A549 treated with DMSO at 1 μM for 4 hours (cell line): ENCODE measurements around the gene MT1A. TPM values are rescaled to one million over a fixed set of nuclear protein-coding genes. Genes with fewer than 3 reads are reported as not detected.

ENCODE experiments used
- total RNA-seq: library from RNA; stranded (reverse); fragments of 200-300 nt; extraction: Qiagen RNA extraction; gene quantifications from 5 replicates; pipeline ENCODE4 v1.2.3, GENCODE V29; 2022; ENCODE audit warnings: low read depth

Gene MT1A
- total RNA-seq, result 15.4 to 17.7 TPM (median 15.7 TPM) in 5 replicates

DNA sequence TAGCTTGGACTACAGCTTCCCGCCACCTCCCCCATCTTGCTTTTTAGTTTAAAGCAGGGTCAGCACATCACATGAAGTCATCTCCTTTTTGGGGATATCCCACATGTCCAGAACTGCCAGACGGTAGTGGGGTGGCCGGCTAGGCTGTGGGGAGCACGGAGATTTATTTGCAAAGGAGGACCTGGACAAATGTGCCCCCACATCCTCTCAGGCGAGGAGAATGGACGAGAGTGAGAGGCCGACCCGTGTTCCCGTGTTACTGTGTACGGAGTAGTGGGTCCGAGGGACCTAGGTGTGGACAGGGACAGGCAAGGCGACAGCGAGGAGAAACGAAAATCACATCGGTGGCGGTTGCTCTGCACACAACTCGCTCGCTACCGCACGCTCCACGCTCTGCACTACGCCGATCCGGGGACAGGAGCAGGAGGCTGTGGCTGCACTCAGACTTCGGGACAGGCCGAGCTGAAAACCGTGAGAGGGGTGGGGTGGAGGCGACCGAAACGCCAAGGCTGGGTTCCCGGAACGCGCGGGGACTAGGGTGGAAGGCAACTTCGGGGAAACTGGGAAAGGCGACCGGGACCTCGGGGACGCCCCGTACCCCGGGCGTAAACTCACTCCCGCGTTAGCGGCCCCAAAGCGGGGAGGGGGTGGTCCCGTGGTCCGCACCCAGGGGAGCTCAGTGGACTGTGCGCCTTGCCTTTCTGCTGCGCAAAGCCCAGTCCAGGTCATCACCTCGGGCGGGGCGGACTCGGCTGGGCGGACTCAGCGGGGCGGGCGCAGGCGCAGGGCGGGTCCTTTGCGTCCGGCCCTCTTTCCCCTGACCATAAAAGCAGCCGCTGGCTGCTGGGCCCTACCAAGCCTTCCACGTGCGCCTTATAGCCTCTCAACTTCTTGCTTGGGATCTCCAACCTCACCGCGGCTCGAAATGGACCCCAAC lies at the start of gene MT1A:
MT1A (plus strand) TSS at position 853 of the 937 bp plus-strand sequence; CDS start at position 926, 73 bp downstream.

DNA sequence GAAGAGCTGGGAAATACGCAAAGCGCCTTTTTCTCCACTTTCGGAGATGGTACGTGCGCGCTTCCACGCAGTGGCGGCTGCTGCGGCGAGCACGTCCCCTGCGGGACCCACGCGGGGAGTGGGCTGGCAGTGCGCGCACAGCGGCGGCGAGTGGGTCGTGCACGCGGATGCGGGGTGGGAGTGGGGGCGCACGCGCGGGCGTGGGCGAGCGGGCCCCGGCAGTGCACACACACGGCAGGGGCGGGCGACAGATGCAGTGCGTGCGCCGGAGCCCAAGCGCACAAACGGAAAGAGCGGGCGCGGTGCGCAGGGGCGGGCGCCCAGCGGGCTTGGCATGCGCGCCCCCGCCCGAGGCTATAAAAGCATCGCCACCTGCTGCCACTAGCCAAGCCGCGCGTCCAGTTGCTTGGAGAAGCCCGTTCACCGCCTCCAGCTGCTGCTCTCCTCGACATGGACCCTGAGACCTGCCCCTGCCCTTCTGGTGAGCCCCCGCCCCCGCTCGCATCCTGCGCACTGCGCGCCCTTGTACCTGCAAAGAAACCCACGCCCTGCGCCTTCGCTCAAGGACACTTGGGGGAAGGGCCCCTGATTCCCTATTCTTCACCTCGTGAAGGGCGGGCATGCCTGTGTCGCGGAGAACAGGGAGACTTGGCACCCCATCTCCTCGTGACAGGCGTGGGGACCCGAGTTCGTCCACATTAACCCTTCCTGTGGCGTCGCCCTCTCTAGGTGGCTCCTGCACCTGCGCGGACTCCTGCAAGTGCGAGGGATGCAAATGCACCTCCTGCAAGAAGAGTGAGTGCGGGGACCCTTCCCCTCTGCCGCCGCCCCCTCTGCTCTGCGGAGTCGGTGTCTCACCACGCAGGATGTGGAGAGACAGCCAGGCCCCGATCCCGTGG lies 49.1 kb upstream of the MT1A start, which contains the start of gene MT3:
MT3 (plus strand) TSS at position 388 of the 899 bp plus-strand sequence; CDS start at position 451, 63 bp downstream.

DNA sequence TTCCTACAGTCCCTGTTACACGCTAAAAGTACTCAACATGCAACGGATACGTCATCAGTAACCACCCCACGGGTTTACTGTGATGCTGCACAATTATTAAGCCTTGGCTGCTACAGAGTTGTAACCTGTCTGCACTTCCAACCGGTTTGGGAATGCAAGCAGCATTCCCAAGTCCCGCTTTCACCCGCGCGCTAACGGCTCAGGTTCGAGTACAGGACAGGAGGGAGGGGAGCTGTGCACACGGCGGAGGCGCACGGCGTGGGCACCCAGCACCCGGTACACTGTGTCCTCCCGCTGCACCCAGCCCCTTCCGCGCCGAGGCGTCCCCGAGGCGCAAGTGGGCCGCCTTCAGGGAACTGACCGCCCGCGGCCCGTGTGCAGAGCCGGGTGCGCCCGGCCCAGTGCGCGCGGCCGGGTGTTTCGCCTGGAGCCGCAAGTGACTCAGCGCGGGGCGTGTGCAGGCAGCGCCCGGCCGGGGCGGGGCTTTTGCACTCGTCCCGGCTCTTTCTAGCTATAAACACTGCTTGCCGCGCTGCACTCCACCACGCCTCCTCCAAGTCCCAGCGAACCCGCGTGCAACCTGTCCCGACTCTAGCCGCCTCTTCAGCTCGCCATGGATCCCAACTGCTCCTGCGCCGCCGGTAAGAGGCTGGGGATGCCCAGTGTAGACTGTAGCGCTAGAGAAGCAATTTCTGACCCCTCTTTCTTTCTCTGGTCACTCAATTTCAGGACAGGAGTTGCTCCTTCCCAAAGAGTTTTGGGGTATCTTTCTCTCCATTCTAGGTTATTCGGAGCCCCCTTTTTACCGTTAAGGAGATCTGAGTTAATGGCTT lies 30.2 kb upstream of the MT1A start, which contains the start of gene MT2A:
MT2A (plus strand) TSS at position 542 of the 833 bp plus-strand sequence; CDS start at position 614, 72 bp downstream.

DNA sequence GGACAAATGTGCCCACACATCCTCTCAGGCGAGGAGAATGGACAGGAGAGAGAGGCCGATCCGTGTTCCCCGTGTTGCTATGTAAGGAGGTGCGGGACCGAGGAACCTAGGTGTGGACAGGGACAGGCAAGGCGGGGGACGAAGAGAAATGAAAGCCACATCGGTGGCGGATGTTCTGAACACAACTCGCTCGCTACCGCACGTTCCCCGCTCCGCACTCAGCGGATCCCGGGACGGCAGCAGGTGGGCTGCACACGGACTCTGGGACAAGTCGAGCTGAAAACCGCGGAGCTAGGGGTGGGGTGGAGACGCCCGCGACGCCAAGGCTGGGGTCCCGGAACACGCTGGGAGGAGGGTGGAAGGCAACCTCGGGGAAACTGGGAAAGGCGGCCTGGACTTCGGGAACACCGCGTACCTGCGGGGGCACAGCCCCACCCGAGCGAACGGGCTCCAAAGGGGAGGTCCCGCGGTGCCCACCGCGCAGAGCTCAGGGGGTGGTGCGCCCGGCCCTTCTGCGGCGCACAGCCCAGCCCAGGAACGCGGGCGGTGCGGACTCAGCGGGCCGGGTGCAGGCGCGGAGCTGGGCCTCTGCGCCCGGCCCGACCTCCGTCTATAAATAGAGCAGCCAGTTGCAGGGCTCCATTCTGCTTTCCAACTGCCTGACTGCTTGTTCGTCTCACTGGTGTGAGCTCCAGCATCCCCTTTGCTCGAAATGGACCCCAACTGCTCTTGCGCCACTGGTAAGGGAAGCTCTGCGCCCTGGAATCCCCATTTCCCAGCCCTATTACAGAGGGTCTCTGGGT lies 13.1 kb upstream of the MT1A start, which contains the start of gene MT1E:
MT1E (plus strand) TSS at position 642 of the 803 bp plus-strand sequence; CDS start at position 713, 71 bp downstream.

DNA sequence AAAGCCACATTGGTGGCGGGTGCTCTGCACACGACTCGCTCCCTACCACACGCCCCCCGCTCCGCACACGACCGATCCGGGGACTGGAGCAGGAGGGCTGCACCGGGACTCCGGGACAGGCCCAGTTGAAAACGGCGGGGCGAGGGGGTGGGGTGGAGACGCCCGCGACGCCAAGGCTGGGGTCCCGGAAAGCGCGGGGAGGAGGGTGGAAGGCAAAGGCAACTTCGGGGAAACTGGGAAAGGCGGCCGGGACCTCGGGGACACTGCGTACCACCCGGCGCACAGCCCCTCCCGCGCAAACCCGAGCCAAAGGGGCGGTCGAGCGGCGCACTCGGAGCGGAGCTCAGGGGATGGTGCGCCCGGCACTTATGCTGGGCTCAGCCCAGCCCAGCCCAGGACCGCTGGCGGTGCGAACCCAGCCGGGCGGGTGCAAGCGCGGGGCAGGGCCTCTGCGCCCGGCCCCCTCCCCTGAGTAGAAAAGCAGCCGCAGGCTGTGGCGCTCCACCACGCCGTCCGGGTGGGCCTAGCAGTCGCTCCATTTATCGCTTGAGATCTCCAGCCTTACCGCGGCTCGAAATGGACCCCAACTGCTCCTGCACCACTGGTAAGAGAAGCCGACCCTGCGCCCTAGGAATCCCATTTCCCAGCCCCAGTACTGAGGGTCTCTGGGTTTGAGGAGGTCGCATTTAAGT lies 6.2 kb upstream of the MT1A start, which contains the start of gene MT1M:
MT1M (plus strand) TSS at position 504 of the 692 bp plus-strand sequence; CDS start at position 577, 73 bp downstream.

DNA sequence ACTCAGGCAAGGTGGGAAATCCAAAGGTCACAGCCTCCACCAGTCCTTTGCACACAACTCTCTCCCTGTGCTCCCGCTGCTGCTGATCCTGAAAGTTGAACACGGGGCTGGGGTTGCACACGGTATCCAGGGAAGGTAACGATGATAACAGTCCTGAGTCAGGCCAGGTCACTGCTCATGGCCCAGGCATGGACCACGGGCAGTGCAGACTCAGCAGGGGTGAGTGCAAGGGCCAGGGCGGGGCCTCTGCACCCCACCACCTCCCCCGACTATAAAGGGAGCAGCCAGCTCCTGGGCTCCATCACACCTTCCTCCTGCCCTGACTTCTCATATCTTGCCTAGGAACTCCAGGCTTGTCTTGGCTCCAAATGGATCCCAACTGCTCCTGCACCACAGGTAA lies 13.1 kb downstream of the MT1A start, which contains the start of gene MT1B:
MT1B (plus strand) TSS at position 301 of the 400 bp plus-strand sequence; CDS start at position 369, 68 bp downstream.

DNA sequence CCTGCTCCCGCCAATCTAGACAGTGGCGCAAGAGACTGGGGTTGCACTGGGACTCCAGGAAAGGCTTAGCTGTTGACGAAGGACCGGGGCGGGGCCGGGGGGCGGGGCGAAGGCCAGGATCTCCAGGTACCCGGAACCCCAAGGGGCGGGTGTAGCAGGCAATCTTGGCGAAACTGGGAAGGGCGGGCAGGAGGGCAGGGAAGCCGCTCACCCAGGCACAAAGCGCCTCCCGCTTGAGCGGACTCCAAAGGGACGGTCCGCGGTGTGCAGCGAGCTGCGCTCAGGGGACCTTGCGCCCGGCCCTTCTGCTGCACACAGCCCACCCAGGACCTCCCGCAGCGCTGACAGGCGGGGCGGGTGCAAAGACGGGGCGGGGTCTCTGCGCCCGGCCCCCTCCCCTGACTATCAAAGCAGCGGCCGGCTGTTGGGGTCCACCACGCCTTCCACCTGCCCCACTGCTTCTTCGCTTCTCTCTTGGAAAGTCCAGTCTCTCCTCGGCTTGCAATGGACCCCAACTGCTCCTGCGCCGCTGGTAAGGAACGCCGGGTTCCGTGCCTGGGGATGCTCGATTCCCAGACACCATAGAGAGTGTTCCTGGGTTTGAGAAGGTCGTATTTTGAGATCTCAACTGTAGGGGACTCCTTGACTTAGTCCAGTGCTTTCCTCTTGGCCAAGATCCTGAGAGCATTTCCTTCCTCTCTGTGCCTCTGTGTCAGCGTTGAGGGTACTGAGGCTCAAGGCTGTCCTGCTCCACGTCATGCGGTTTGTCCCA lies 19.3 kb downstream of the MT1A start, which contains the start of gene MT1F:
MT1F (plus strand) TSS at position 405 of the 772 bp plus-strand sequence; CDS start at position 505, 100 bp downstream.

DNA sequence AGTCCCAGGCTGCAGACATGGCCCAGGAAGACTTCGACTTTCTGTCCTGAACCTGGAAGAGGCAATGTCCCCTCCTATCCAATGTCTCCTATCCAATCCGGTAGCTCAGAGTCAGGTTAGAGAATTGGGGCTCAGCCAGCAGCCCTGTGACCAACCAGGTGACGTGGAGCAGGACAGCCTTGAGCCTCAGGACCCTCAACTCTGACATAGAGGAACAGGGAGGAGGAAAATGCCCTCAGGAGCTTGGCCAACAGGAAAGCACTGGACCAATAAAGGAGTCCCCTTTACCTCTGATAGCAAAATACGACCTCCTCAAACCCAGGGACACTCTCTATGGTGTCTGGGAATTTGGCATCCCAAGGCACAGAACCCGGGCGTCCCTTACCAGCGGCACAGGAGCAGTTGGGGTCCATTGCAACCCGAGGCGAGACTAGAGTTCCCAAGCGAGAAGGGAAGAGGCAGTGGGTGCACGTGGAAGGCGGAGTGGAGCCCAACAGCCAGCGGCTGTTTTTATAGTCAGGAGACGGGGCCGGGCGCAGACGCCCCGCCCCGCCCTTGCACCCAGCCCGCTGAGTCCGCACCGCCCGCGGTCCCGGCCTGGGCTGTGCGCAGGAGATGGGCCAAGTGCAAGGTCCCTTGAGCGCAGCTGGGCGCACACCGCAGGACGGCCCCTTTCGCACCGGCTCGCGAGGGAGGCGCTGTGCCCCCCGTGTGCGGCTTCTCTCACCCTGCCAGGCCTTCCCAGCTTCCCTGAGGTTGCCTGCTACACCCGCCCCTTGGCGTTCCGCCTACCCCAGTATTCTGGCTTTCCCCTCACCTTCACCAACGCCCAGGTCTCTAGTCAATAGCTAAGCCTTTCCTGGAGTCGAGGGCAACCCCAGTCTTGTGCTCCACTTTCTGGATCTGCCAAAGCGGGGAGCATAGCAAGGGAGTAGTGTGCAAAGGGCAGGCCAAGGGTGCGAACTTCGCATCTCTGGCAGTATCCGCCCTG lies 29.4 kb downstream of the MT1A start, which contains the start of gene MT1G:
MT1G (minus strand) TSS at position 485 of the 991 bp plus-strand sequence; CDS start at position 413, 72 bp downstream.

DNA sequence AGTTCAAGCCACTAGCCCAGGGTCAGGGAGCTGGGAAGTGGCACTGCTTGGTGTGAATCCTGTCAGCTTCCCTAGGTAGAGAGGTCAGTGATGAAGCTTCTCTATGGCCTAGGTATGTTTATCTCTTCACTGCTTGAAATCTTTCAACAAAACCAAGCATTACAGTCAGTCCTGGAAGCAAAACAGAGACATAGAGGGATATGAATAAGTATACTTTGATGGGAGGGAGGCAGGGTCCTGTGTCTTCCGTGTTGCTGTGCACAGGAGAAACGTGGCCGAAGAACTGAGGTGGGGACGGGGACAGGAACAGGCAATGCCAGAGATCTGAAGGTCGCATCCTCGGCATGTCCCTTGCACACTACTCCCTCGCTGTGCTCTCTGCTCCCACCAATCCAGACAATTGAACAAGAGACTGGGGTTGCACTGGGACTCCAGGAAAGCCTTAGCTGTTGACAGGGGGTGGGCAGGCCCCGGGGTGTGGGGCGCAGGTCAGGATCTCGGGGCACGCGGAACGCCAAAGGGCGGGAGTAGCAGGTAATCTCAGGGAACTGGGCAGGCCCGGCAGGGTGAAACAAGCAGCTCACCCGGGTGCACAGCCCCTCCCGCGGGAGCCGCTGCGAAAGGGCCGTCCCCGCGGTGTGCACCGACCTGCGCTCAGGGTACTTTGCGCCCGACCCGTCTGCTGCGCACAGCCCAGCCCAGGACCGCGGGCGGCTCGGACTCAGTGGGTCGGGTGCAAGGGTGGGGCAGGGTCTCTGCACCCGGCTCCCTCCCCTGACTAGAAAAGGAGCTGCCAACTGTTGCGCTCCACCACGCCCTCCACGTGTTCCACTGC lies 30.8 kb downstream of the MT1A start, which contains the start of gene MT1H:
MT1H (plus strand) TSS at position 810 of the 835 bp plus-strand sequence. CDS start 71 bp downstream, outside the sequence.

DNA sequence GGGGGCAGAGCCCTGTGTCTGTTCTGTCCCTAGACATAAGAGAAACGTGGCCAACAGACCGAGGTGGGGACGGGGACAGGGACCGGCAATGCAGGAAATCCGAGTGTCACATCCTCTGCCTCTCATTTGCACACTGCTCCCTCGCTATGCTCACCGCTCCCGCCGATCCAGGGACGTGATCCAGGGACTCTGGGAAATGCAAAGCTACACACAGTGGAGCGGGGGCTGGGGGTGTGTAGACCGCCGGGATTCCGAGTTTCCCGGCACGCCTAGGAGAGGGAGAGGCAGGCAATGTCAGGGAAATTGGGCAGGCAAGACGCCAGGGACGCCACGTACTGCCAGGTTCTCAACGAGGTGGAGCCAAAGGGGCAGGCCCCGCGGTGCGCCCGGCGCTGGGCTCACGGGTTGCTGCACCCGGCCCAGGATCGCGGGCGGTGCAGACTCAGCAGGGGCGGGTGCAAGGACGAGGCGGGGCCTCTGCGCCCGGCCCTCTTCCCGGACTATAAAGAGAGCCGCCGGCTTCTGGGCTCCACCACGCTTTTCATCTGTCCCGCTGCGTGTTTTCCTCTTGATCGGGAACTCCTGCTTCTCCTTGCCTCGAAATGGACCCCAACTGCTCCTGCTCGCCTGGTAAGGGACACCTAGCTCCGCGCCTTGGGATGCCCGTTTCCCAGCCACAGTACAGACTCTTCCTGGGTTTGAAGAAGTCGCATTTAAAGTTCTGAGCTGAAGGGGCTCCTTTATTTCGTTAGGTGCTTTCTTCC lies 43.7 kb downstream of the MT1A start, which contains the start of gene MT1X:
MT1X (plus strand) TSS at position 532 of the 764 bp plus-strand sequence; CDS start at position 603, 71 bp downstream.

Other genes with a start within 250 kb of the MT1A start
- gene AMFR, start 213.1 kb upstream of the MT1A start, total RNA-seq, result 58.9 to 65.8 TPM (median 64.0 TPM) in 5 replicates
- 111 to 132 TPM (median 118 TPM) in 5 replicates for gene NUDT21, start 187.3 kb upstream of the MT1A start, total RNA-seq
- 68.3 to 93.1 TPM (median 78.2 TPM) in 5 replicates for gene OGFOD1, start 187.1 kb upstream of the MT1A start, total RNA-seq
- 13.0 to 23.1 TPM (median 19.0 TPM) in 5 replicates for gene BBS2, start 118.6 kb upstream of the MT1A start, total RNA-seq
- not detected in 5 replicates for gene MT4, start 73.6 kb upstream of the MT1A start, total RNA-seq
- 0.41 TPM in 1 of 5 replicates, not detected in the others for gene MT3, start 49.1 kb upstream of the MT1A start, total RNA-seq
- 570 to 812 TPM (median 625 TPM) in 5 replicates for gene MT2A, start 30.1 kb upstream of the MT1A start, total RNA-seq
- gene MT1E, start 12.9 kb upstream of the MT1A start, total RNA-seq, result not detected in 5 replicates
- not detected in 5 replicates for gene MT1M, start 6.0 kb upstream of the MT1A start, total RNA-seq
- gene MT1B, start 13.2 kb downstream of the MT1A start, total RNA-seq, result not detected in 5 replicates
- gene MT1F, start 19.3 kb downstream of the MT1A start, total RNA-seq, result 8.5 to 17.3 TPM (median 12.5 TPM) in 5 replicates
- gene MT1G, start 29.4 kb downstream of the MT1A start, total RNA-seq, result not detected in 5 replicates
- gene MT1H, start 31.1 kb downstream of the MT1A start, total RNA-seq, result not detected in 5 replicates
- 148 to 278 TPM (median 167 TPM) in 5 replicates for gene MT1X, start 43.8 kb downstream of the MT1A start, total RNA-seq
- gene NUP93, start 91.5 kb downstream of the MT1A start, total RNA-seq, result 90.0 to 103 TPM (median 96.8 TPM) in 5 replicates
- gene SLC12A3, start 226.5 kb downstream of the MT1A start, total RNA-seq, result 0.02 TPM in 2 of 5 replicates, not detected in the others